ENCODE measurements around the gene PGAP6. TPM values are rescaled to one million over a fixed set of nuclear protein-coding genes. Genes with fewer than 3 reads are reported as not detected.

Gene PGAP6
- total and polyA plus RNA-seq, 2 of the 8 experiments (the other 6 are each of a cell fraction or from before 2014, with no cell fraction given): 86.8 to 364 TPM

- no peak overlapping the region for H3K4me2 ChIP-seq (ENCODE audit: insufficient read depth in 1 of 2, low read depth in 2 of 2, low read length in 2 of 2)
- no peaks in the 10 kb centered on the region for H3K79me1 ChIP-seq (ENCODE audit: low read depth, low read length)
- H2AK5ac ChIP-seq (ENCODE audit: low read depth, low read length): no peak overlapping the region
- H3K4me3 ChIP-seq (ENCODE audit: extremely low read depth in 1 of 4, insufficient read depth in 2 of 4, low read depth in 3 of 4, low read length in 4 of 4): no peak overlapping the region
- FAIRE-seq (no peak), DNase-seq (ENCODE audit: low read depth in 1 of 2, low spot score in 2 of 2) (no peak)
- no peak overlapping the region for H3K56ac ChIP-seq (replicated peaks; ENCODE audit: insufficient read length, low read depth, low read length)
- H2BK120ac ChIP-seq (replicated peaks; ENCODE audit: low read depth, low read length): no peak overlapping the region
- H2BK20ac ChIP-seq (ENCODE audit: low read length): no peak overlapping the region
- no peak overlapping the region for H4K8ac ChIP-seq (ENCODE audit: extremely low read depth, insufficient read depth, low read length)
- CTCF ChIA-PET (ENCODE audit: partially characterized antibody): interaction anchor here (0.7 to 1.2 kb wide), 3 partner anchors 9 to 77 kb away, joined by 3 read pairs; no protein-coding TSS in a partner anchor
- H2BK12ac ChIP-seq (ENCODE audit: low read depth, low read length): no peak overlapping the region
- no peak overlapping the region for H3K23ac ChIP-seq (ENCODE audit: insufficient read length)
- H4K91ac ChIP-seq (replicated peaks; ENCODE audit: insufficient read length, low read length): no peak overlapping the region
- no peaks in the 10 kb centered on the region for H3K79me2 ChIP-seq (ENCODE audit: control insufficient read depth in 1 of 2, insufficient read depth in 2 of 2, low read length in 2 of 2)
- H3K4me1 ChIP-seq (replicated peaks in 1 of 4; ENCODE audit: control insufficient read depth in 3 of 4, insufficient read depth in 4 of 4, low read length in 3 of 4): no peaks in the 10 kb centered on the region
- peaks cover 0 to 1% of the 10 kb centered on the region in 2 experiments for H4K20me1 ChIP-seq (replicated peaks in 1 of 2; ENCODE audit: control insufficient read depth in 1 of 2, insufficient read depth in 2 of 2, low read length in 2 of 2)
- POLR2A ChIA-PET (ENCODE audit: partially characterized antibody): interaction anchor here (0.5 to 2.2 kb wide), 9 partner anchors 9 to 48 kb away, joined by 3 to 10 read pairs (median 6); partner anchors contain the start of gene DECR2
- no peak overlapping the region for H3K27ac ChIP-seq (ENCODE audit: low read depth, low read length)
- no peak overlapping the region for H3K4ac ChIP-seq (replicated peaks; ENCODE audit: insufficient read length, low read depth, low read length)
- 94% methylated on average over 22 of the region's 36 CpGs; no CpG with 5 or more reads in 1 of the 2 experiments for WGBS, 2 experiments (ENCODE audit: extremely low coverage in 1 of 2, insufficient coverage in 1 of 2, insufficient read length in 1 of 2, insufficient replicate concordance in 2 of 2, low coverage in 1 of 2, low lambda C conversion rate in 2 of 2, missing lambda C conversion rate in 1 of 2)
- H2BK5ac ChIP-seq (ENCODE audit: low read depth, low read length): no peak overlapping the region
- H2AFZ ChIP-seq (ENCODE audit: low read length): no peak overlapping the region
- peaks cover 0 to 3% (median 1%) of the 10 kb centered on the region in 4 experiments; a peak in 2 of 8 replicates for H3K36me3 ChIP-seq (ENCODE audit: control insufficient read depth in 2 of 4, insufficient read depth in 4 of 4, low read length in 3 of 4)
- H3K9ac ChIP-seq (replicated peaks in 1 of 4; ENCODE audit: extremely low read depth in 1 of 4, low read depth in 3 of 4, low read length in 3 of 4): no peak overlapping the region
- no peak overlapping the region for H4K5ac ChIP-seq (ENCODE audit: insufficient read length, low read depth, low read length)
- H3K18ac ChIP-seq (ENCODE audit: extremely low read depth, low read length): no peak overlapping the region
- H3K23me2 ChIP-seq (ENCODE audit: low read depth, low read length): no peaks in the 10 kb centered on the region
- no peaks in the 10 kb centered on the region for H3K9me3 ChIP-seq (ENCODE audit: insufficient read depth in 2 of 2, low read depth in 1 of 2, low read length in 1 of 2)
- no peaks in the 10 kb centered on the region for H3K27me3 ChIP-seq (replicated peaks in 1 of 4; ENCODE audit: control insufficient read depth in 3 of 4, extremely low read depth in 1 of 4, insufficient read depth in 3 of 4, low read length in 3 of 4)
- no peak overlapping the region for H2BK15ac ChIP-seq (ENCODE audit: low read length)
- no peak overlapping the region for H3K14ac ChIP-seq (ENCODE audit: insufficient read length)
- TF ChIP-seq MAX (IDR thresholded peaks at IDR 0.05): no peak
- TF ChIP-seq RAD21 (IDR thresholded peaks at IDR 0.05 in 1 of 2, conservative IDR thresholded peaks at IDR 0.05 in 1 of 2; ENCODE audit: low read depth in 2 of 2, low read length in 2 of 2): no peak
- no peak for TF ChIP-seq CBX5 (IDR thresholded peaks at IDR 0.05; ENCODE audit: low read depth, low read length)
- TF ChIP-seq NANOG (IDR thresholded peaks at IDR 0.05; ENCODE audit: insufficient read depth, low read depth, low read length, poor library complexity, severe bottlenecking): no peak
- no peak for TF ChIP-seq KDM1A (IDR thresholded peaks at IDR 0.05; ENCODE audit: borderline replicate concordance, low read length)
- no peak for TF ChIP-seq RFX5 (IDR thresholded peaks at IDR 0.05; ENCODE audit: borderline replicate concordance, low read depth, low read length)
- TF ChIP-seq TAF1 (IDR thresholded peaks at IDR 0.05; ENCODE audit: low read depth, low read length): no peak
- TF ChIP-seq BACH1 (IDR thresholded peaks at IDR 0.05; ENCODE audit: low read length): no peak
- TF ChIP-seq E2F6 (IDR thresholded peaks at IDR 0.05): no peak
- no peak for TF ChIP-seq CREB1 (IDR thresholded peaks at IDR 0.05)
- no peak for TF ChIP-seq SRF (IDR thresholded peaks at IDR 0.05; ENCODE audit: low read depth, low read length)
- TF ChIP-seq SUZ12 (IDR thresholded peaks at IDR 0.05; ENCODE audit: low read length): no peak
These were observed 28.9 kb upstream of the PGAP6 start for GRCh38 chr16:410516-411178.

All from H1 (cell line).